Trophoblast cell (in vitro differentiated cells and primary cell): ENCODE data around the gene CPNE8.

Experiments
- DNase-seq, 2 donors: peaks; one replicate each; pipeline ENCODE4 v3.0.0-alpha.2; 2016
- H2AFZ ChIP-seq: 2 replicates; pipeline ENCODE4 v1.6.1; 2013; ENCODE audit warnings: low read length, moderate library complexity, mild to moderate bottlenecking; ENCODE audit not compliant: insufficient read depth, poor library complexity
- H2AK5ac ChIP-seq: 2 replicates; pipeline ENCODE4 v1.6.1; 2013; ENCODE audit warnings: mild to moderate bottlenecking, low read length
- H2BK120ac ChIP-seq: 2 replicates; pipeline ENCODE4 v1.6.1; 2013; ENCODE audit warnings: low read length, mild to moderate bottlenecking, moderate library complexity; ENCODE audit not compliant: insufficient read depth, poor library complexity
- H2BK12ac ChIP-seq: 2 replicates; pipeline ENCODE4 v1.6.1; 2013; ENCODE audit warnings: mild to moderate bottlenecking, low read length, moderate library complexity
- H2BK5ac ChIP-seq: 2 replicates; pipeline ENCODE4 v1.6.1; 2013; ENCODE audit warnings: low read length, low read depth, moderate library complexity, mild to moderate bottlenecking; ENCODE audit not compliant: poor library complexity
- H3K14ac ChIP-seq: 2 replicates; pipeline ENCODE4 v1.6.1; 2013; ENCODE audit warnings: mild to moderate bottlenecking, low read length
- H3K18ac ChIP-seq: 2 replicates; pipeline ENCODE4 v1.6.1; 2013; ENCODE audit warnings: mild to moderate bottlenecking, low read length
- H3K23ac ChIP-seq: 2 replicates; pipeline ENCODE4 v1.6.1; 2013; ENCODE audit warnings: low read length
- H3K27ac ChIP-seq: 2 replicates; pipeline ENCODE4 v1.5.1; 2013; ENCODE audit warnings: low read depth, mild to moderate bottlenecking, inconsistent platforms, low read length, moderate library complexity
- H3K27me3 ChIP-seq: 2 replicates; pipeline ENCODE4 v1.6.1; 2013; ENCODE audit warnings: inconsistent platforms, mild to moderate bottlenecking, low read length, moderate library complexity; ENCODE audit not compliant: insufficient read depth
- H3K36me3 ChIP-seq, 2 experiments: 1 replicate in 1 of 2; 2 replicates in 1 of 2; pipeline ENCODE4 v1.6.1; 2013; ENCODE audit warnings: low read length in 2 of 2, mild to moderate bottlenecking in 2 of 2, moderate library complexity in 1 of 2; ENCODE audit not compliant: insufficient read depth in 2 of 2, control insufficient read depth in 1 of 2
- H3K4ac ChIP-seq: 2 replicates; pipeline ENCODE4 v1.6.1; 2013; ENCODE audit warnings: low read depth, mild to moderate bottlenecking, low read length, moderate library complexity
- H3K4me1 ChIP-seq, 2 experiments: 1 replicate in 1 of 2; 2 replicates in 1 of 2; pipeline ENCODE4 v1.6.1; 2013; ENCODE audit warnings: low read length in 2 of 2, mild to moderate bottlenecking in 2 of 2, moderate library complexity in 1 of 2; ENCODE audit not compliant: insufficient read depth in 2 of 2, control insufficient read depth in 1 of 2
- H3K4me2 ChIP-seq: 2 replicates; pipeline ENCODE4 v1.6.1; 2013; ENCODE audit warnings: inconsistent platforms, mild to moderate bottlenecking, low read length, moderate library complexity
- H3K4me3 ChIP-seq: 2 replicates; pipeline ENCODE4 v1.5.1; 2013; ENCODE audit warnings: mild to moderate bottlenecking, low read depth, low read length, inconsistent platforms
- H3K79me1 ChIP-seq: one replicate; pipeline ENCODE4 v1.6.1; 2013; ENCODE audit warnings: low read length
- H3K79me2 ChIP-seq: 2 replicates; pipeline ENCODE4 v1.6.1; 2013; ENCODE audit warnings: low read length, mild to moderate bottlenecking; ENCODE audit not compliant: control insufficient read depth, insufficient read depth, poor library complexity
- H3K9ac ChIP-seq: 2 replicates; pipeline ENCODE4 v1.6.1; 2013; ENCODE audit warnings: mild to moderate bottlenecking, low read length
- H3K9me3 ChIP-seq: 2 replicates; pipeline ENCODE4 v1.6.1; 2013; ENCODE audit warnings: low read depth, mild to moderate bottlenecking, control low read depth, inconsistent platforms, low read length; ENCODE audit not compliant: insufficient read depth
- H4K12ac ChIP-seq: 2 replicates; pipeline ENCODE4 v1.6.1; 2013; ENCODE audit warnings: low read depth, mild to moderate bottlenecking, low read length, moderate library complexity
- H4K8ac ChIP-seq: 2 replicates; pipeline ENCODE4 v1.6.1; 2013; ENCODE audit warnings: low read depth, mild to moderate bottlenecking, low read length, moderate library complexity
- H4K91ac ChIP-seq: one replicate; pipeline ENCODE4 v1.6.1; 2013; ENCODE audit warnings: low read depth, mild to moderate bottlenecking, low read length, moderate library complexity
- WGBS: extraction: QIAGEN DNeasy Blood & Tissue Kit; methylation state at CpG from one replicate; pipeline ENCODE4 v1.1.7; 2013; ENCODE audit warnings: missing lambda C conversion rate; ENCODE audit not compliant: insufficient read length, insufficient coverage; ENCODE audit errors: extremely low coverage; 5-methylcytosine and 5-hydroxymethylcytosine counted together

The CPNE8 gene

GRCh38 chr12:38912116-38912515 lies 6.7 kb upstream of the CPNE8 start:
- Histone ChIP-seq H3K9me3 (no peaks in the 10 kb centered on the region), H3K27ac (no peak overlapping the region), H4K8ac (no peak overlapping the region), H4K91ac (no peak overlapping the region), H2BK120ac (no peak overlapping the region), H3K79me2 (no peaks in the 10 kb centered on the region), H3K9ac (peak overlapping the region; percentile 54), H3K27me3 (no peaks in the 10 kb centered on the region), H3K79me1 (no peaks in the 10 kb centered on the region), H4K12ac (no peak overlapping the region), H3K4me3 (no peak overlapping the region), H3K18ac (no peak overlapping the region), H2AK5ac (no peak overlapping the region), H3K14ac (no peak overlapping the region), H2BK12ac (no peak overlapping the region), H3K4me1 (no peaks in the 10 kb centered on the region), H3K4me2 (no peak overlapping the region), H2AFZ (no peak overlapping the region), H2BK5ac (no peak overlapping the region), H3K23ac (no peak overlapping the region), H3K4ac (no peak overlapping the region), H3K36me3 (no peaks in the 10 kb centered on the region)
- no peak for DNase-seq
- WGBS: no CpG with 5 or more reads among the region's 5 CpGs

- H3K4me1 ChIP-seq: no peaks in the 10 kb centered on the region
- DNase-seq: no peak
- no peaks in the 10 kb centered on the region for H3K79me2 ChIP-seq
- H2BK120ac ChIP-seq: no peak overlapping the region
- H3K27ac ChIP-seq: no peak overlapping the region
- no peak overlapping the region for H3K9ac ChIP-seq
- H3K79me1 ChIP-seq: no peaks in the 10 kb centered on the region
- no peak overlapping the region for H3K23ac ChIP-seq
- no peaks in the 10 kb centered on the region for H3K9me3 ChIP-seq
- H3K4me3 ChIP-seq: no peak overlapping the region
- WGBS: no CpG with 5 or more reads among the region's 1 CpG
- H2AK5ac ChIP-seq: no peak overlapping the region
- no peak overlapping the region for H4K8ac ChIP-seq
- no peak overlapping the region for H3K18ac ChIP-seq
- H4K91ac ChIP-seq: no peak overlapping the region
- no peak overlapping the region for H2BK5ac ChIP-seq
- no peaks in the 10 kb centered on the region for H3K36me3 ChIP-seq
- H2AFZ ChIP-seq: no peak overlapping the region
- H2BK12ac ChIP-seq: no peak overlapping the region
- no peak overlapping the region for H3K4me2 ChIP-seq
- no peak overlapping the region for H4K12ac ChIP-seq
- no peaks in the 10 kb centered on the region for H3K27me3 ChIP-seq
- no peak overlapping the region for H3K14ac ChIP-seq
- no peak overlapping the region for H3K4ac ChIP-seq
These were observed 6.2 kb upstream of the CPNE8 start for GRCh38 chr12:38911611-38912010.

GRCh38 chr12:38907201-38907923 lies 2.0 kb upstream of the CPNE8 start:
- Histone ChIP-seq H2BK120ac (no peak overlapping the region), H3K4me3 (no peak overlapping the region), H3K79me2 (peaks cover 6% of the 10 kb centered on the region), H3K27me3 (no peaks in the 10 kb centered on the region), H3K4me1 (peaks cover 0 to 3% of the 10 kb centered on the region in 2 experiments), H3K4me2 (peak overlapping the region; percentile 86), H3K18ac (no peak overlapping the region), H3K9me3 (no peaks in the 10 kb centered on the region), H4K8ac (no peak overlapping the region), H2BK5ac (no peak overlapping the region), H3K27ac (no peak overlapping the region), H2AK5ac (no peak overlapping the region), H3K36me3 (no peaks in the 10 kb centered on the region), H3K4ac (no peak overlapping the region), H3K9ac (no peak overlapping the region), H4K91ac (no peak overlapping the region), H3K23ac (no peak overlapping the region), H4K12ac (no peak overlapping the region), H2AFZ (no peak overlapping the region), H2BK12ac (no peak overlapping the region), H3K14ac (no peak overlapping the region), H3K79me1 (peaks cover 18% of the 10 kb centered on the region)
- DNase-seq: no peak
- no CpG with 5 or more reads among the region's 6 CpGs for WGBS

- peak overlapping the region; percentile 92 for H2AFZ ChIP-seq
- peak overlapping the region; percentile 86 for H3K4me2 ChIP-seq
- H3K9ac ChIP-seq: peak overlapping the region; percentile 35
- WGBS: no CpG with 5 or more reads among the region's 36 CpGs
- H3K4ac ChIP-seq: no peak overlapping the region
- H4K91ac ChIP-seq: peak overlapping the region; percentile 50
- H2BK5ac ChIP-seq: peak overlapping the region; percentile 54
- H3K4me3 ChIP-seq: peak overlapping the region; percentile 87
- H3K9me3 ChIP-seq: no peaks in the 10 kb centered on the region
- H3K36me3 ChIP-seq: no peaks in the 10 kb centered on the region
- H2AK5ac ChIP-seq: no peak overlapping the region
- H3K79me2 ChIP-seq: peaks cover 6% of the 10 kb centered on the region
- H4K8ac ChIP-seq: peak overlapping the region; percentile 86
- H2BK12ac ChIP-seq: peak overlapping the region; percentile 30
- H3K27me3 ChIP-seq: no peaks in the 10 kb centered on the region
- DNase-seq: peak; percentile 84 to 90
- H3K4me1 ChIP-seq: peaks cover 0 to 3% of the 10 kb centered on the region in 2 experiments
- no peak overlapping the region for H3K27ac ChIP-seq
- peak overlapping the region; percentile 77 for H3K14ac ChIP-seq
- H3K23ac ChIP-seq: no peak overlapping the region
- peak overlapping the region; percentile 71 for H4K12ac ChIP-seq
- H2BK120ac ChIP-seq: peak overlapping the region; percentile 63
- peak overlapping the region; percentile 46 for H3K18ac ChIP-seq
- peaks cover 18% of the 10 kb centered on the region for H3K79me1 ChIP-seq
These were observed 1.2 kb upstream of the CPNE8 start for GRCh38 chr12:38906482-38907200.
